Stomach (tissue), 9 donors: ENCODE measurements around the gene KIRREL2. TPM values are rescaled to one million over a fixed set of nuclear protein-coding genes. Genes with fewer than 3 reads are reported as not detected.

Experiments used
- DNase-seq, 2 donors: peaks; one replicate each; pipeline versions ENCODE4 v3.0.0 to v3.0.0-alpha.2; 2013 to 2019
- H3K27ac ChIP-seq, 5 donors: fragments of 200-600 bp in 4 of 5; sonication (generic) in 4 of 5; one replicate each; pipeline ENCODE4 v1.5.1; 2013 to 2019; ENCODE audit warnings: mild to moderate bottlenecking in 1 of 5, moderate library complexity in 1 of 5
- H3K27me3 ChIP-seq, 3 donors: fragments of 200-600 bp; sonication (generic); one replicate each; pipeline ENCODE4 v1.5.1; 2017 to 2019; ENCODE audit warnings: mixed run types in 1 of 3
- H3K36me3 ChIP-seq, 4 donors: fragments of 200-600 bp; sonication (generic); 1 replicate in 3 of 4; 2 replicates in 1 of 4; pipeline ENCODE4 v1.5.1; 2016 to 2019
- H3K4me1 ChIP-seq, 4 donors: fragments of 200-600 bp; sonication (generic); one replicate each; pipeline ENCODE4 v1.5.1; 2016 to 2019
- H3K4me3 ChIP-seq, 4 donors: fragments of 200-600 bp; sonication (generic) in 3 of 4; one replicate each; pipeline ENCODE4 v1.5.1; 2016 to 2019; ENCODE audit warnings: mild to moderate bottlenecking in 1 of 4
- H3K9me3 ChIP-seq, 4 donors: fragments of 200-600 bp; sonication (generic); one replicate each; pipeline ENCODE4 v1.5.1; 2016 to 2019
- EP300 ChIP-seq: sonication (generic); formaldehyde crosslinking; IDR thresholded peaks from one replicate; pipeline ENCODE4 v1.6.1; 2017; ENCODE audit warnings: antibody characterized with exemption
- POLR2A ChIP-seq, 4 donors: fragments of 450-650 bp; IDR thresholded peaks; one replicate each; pipeline ENCODE4 v1.6.1; 2016; ENCODE audit warnings: antibody characterized with exemption in 4 of 4, control low read depth in 2 of 4, mild to moderate bottlenecking in 1 of 4, moderate library complexity in 1 of 4
- POLR2AphosphoS5 ChIP-seq, 3 donors: sonication (generic); formaldehyde crosslinking; IDR thresholded peaks; one replicate each; pipeline ENCODE4 v1.6.1; 2016; ENCODE audit warnings: antibody characterized with exemption in 3 of 3
- WGBS, 5 donors: extraction: QIAGEN DNeasy Blood & Tissue Kit in 3 of 5; methylation state at CpG; one replicate each; pipeline versions ENCODE4 v1.1.5 to v1.1.7; 2013 to 2018; 5-methylcytosine and 5-hydroxymethylcytosine counted together
- intact Hi-C: fragments of 100-400 bp; cut with DNase I; formaldehyde crosslinking; loops from one replicate; pipeline ENCODE4 v1.15.1; 2023; ENCODE audit warnings: low total_unique reads
- polyA plus RNA-seq, 3 donors: library from polyadenylated mRNA; stranded (reverse); fragments of 200-250 nt; gene quantifications; one replicate each; pipeline ENCODE4 v1.2.3, GENCODE V29; 2013
- total RNA-seq, 5 donors: library from RNA; depleted of rRNA; stranded (reverse); fragments of >200 nt; gene quantifications; one replicate each; pipeline versions ENCODE4 v1.1.0 to v1.2.3, GENCODE V29; 2014 to 2016
- TF ChIP-seq, protein P1 (sequence below), 7 experiments: fragments of 450-650 bp in 4 of 7; fragments of 200-600 bp in 3 of 7; sonication (generic) in 3 of 7; IDR thresholded peaks; one replicate each; pipeline ENCODE4 v1.5.1; 2016 to 2019; ENCODE audit warnings: antibody characterized with exemption in 7 of 7, control low read depth in 2 of 7, mild to moderate bottlenecking in 1 of 7
- donor health status: healthy with polysubstance abuse.
- donor health status: Bipolar disorder and iron deficiency.
- donor health status: healthy.

The KIRREL2 gene
- total and polyA plus RNA-seq, 8 donors: 0.43 to 0.73 (median 0.61) TPM; not detected in 4

DNA sequence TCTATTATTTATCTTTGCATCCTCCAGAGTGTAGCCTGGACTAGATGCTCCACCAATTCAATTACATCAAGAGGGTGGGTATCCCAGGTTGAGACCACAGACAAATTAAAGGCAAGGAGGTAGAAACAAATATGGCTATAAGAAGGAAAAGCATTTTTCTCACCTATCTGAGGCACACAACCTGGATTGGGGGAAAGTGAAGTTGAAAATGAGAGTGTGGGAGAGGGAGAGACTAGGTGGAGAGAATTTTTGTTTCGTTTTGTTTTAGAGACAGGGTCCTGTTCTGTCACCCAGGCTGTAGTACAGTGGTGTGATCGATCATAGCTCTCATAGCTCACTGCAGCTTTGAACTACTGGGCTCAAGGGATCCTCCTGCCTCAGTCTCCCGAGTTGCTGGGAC lies 38.3 kb upstream of the KIRREL2 start:
- Histone ChIP-seq H3K36me3 (no peaks in the 10 kb centered on the region), H3K9me3 (no peaks in the 10 kb centered on the region), H3K27ac (no peak overlapping the region), H3K4me1 (peaks cover 0 to 6% (median 0%) of the 10 kb centered on the region in 4 donors), H3K27me3 (peaks cover 0 to 68% (median 0%) of the 10 kb centered on the region in 3 donors), H3K4me3 (no peak overlapping the region)
- 55 to 70% (median 65%) methylated on average over 3 of the region's 3 CpGs for WGBS, 5 donors
- intact Hi-C loops: no loop called here
- no peak for TF ChIP-seq EP300
- TF ChIP-seq, protein P1, sequence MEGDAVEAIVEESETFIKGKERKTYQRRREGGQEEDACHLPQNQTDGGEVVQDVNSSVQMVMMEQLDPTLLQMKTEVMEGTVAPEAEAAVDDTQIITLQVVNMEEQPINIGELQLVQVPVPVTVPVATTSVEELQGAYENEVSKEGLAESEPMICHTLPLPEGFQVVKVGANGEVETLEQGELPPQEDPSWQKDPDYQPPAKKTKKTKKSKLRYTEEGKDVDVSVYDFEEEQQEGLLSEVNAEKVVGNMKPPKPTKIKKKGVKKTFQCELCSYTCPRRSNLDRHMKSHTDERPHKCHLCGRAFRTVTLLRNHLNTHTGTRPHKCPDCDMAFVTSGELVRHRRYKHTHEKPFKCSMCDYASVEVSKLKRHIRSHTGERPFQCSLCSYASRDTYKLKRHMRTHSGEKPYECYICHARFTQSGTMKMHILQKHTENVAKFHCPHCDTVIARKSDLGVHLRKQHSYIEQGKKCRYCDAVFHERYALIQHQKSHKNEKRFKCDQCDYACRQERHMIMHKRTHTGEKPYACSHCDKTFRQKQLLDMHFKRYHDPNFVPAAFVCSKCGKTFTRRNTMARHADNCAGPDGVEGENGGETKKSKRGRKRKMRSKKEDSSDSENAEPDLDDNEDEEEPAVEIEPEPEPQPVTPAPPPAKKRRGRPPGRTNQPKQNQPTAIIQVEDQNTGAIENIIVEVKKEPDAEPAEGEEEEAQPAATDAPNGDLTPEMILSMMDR (IDR thresholded peaks at IDR 0.05): no peak
- no peak for TF ChIP-seq POLR2AphosphoS5 (IDR thresholded peaks at IDR 0.05)
- TF ChIP-seq POLR2A (IDR thresholded peaks at IDR 0.05): no peak
- DNase-seq: no peak

- intact Hi-C loops: no loop called here
- no peak for TF ChIP-seq EP300
- TF ChIP-seq, protein P1 (IDR thresholded peaks at IDR 0.05): no peak
- peaks cover 0 to 71% (median 4%) of the 10 kb centered on the region in 3 donors for H3K27me3 ChIP-seq
- peaks cover 0 to 6% (median 0%) of the 10 kb centered on the region in 4 donors for H3K4me1 ChIP-seq
- WGBS, 5 donors: 68 to 82% (median 76%) methylated on average over 3 of the region's 3 CpGs
- no peak for DNase-seq
- H3K4me3 ChIP-seq: no peak overlapping the region
- H3K36me3 ChIP-seq: no peaks in the 10 kb centered on the region
- no peaks in the 10 kb centered on the region for H3K9me3 ChIP-seq
- no peak overlapping the region for H3K27ac ChIP-seq
Measured at GRCh38 chr19:35822579-35822978, 34.1 kb upstream of the KIRREL2 start.

- H3K4me3 ChIP-seq: no peak overlapping the region
- peaks cover 0 to 71% (median 8%) of the 10 kb centered on the region in 3 donors for H3K27me3 ChIP-seq
- H3K9me3 ChIP-seq: no peaks in the 10 kb centered on the region
- TF ChIP-seq POLR2A (IDR thresholded peaks at IDR 0.05): no peak
- TF ChIP-seq, protein P1 (IDR thresholded peaks at IDR 0.05): no peak
- no peak for TF ChIP-seq EP300
- TF ChIP-seq POLR2AphosphoS5 (IDR thresholded peaks at IDR 0.05): no peak
- no peak for DNase-seq
- H3K4me1 ChIP-seq: peaks cover 0 to 6% (median 0%) of the 10 kb centered on the region in 4 donors
- H3K36me3 ChIP-seq: no peaks in the 10 kb centered on the region
- WGBS, 5 donors: 77 to 89% (median 78%) methylated on average over 5 of the region's 5 CpGs
- H3K27ac ChIP-seq: no peak overlapping the region
- intact Hi-C loops: no loop called here
Measured at GRCh38 chr19:35824150-35824549, 32.6 kb upstream of the KIRREL2 start.

GRCh38 chr19:35828692-35829301 lies 27.9 kb upstream of the KIRREL2 start:
- DNase-seq: peak; percentile 60 to 90
- Histone ChIP-seq H3K4me1 (no peaks in the 10 kb centered on the region), H3K9me3 (no peaks in the 10 kb centered on the region), H3K4me3 (no peak overlapping the region), H3K27ac (no peak overlapping the region), H3K36me3 (no peaks in the 10 kb centered on the region), H3K27me3 (peaks cover 0 to 85% (median 15%) of the 10 kb centered on the region in 3 donors)
- intact Hi-C loops: no loop called here
- 9 to 18% (median 12%) methylated on average over 12 of the region's 12 CpGs for WGBS, 5 donors
- TF ChIP-seq, protein P1 (IDR thresholded peaks at IDR 0.05): no peak
- TF ChIP-seq POLR2AphosphoS5 (IDR thresholded peaks at IDR 0.05) (no peak), POLR2A (IDR thresholded peaks at IDR 0.05) (no peak), EP300 (no peak)
